SK-N-MC (cell line): ENCODE measurements around the gene PLEKHJ1.

Experiments used
- EZH2 ChIP-seq: fragments of 200-600 bp; sonication (generic); IDR thresholded peaks from one replicate; pipeline ENCODE4 v1.6.1; 2017; ENCODE audit warnings: antibody characterized with exemption
- POLR2AphosphoS5 ChIP-seq: IDR thresholded peaks from 2 replicates; pipeline ENCODE4 v1.6.1; 2012; ENCODE audit warnings: mild to moderate bottlenecking, low read depth, low read length, borderline replicate concordance

DNA sequence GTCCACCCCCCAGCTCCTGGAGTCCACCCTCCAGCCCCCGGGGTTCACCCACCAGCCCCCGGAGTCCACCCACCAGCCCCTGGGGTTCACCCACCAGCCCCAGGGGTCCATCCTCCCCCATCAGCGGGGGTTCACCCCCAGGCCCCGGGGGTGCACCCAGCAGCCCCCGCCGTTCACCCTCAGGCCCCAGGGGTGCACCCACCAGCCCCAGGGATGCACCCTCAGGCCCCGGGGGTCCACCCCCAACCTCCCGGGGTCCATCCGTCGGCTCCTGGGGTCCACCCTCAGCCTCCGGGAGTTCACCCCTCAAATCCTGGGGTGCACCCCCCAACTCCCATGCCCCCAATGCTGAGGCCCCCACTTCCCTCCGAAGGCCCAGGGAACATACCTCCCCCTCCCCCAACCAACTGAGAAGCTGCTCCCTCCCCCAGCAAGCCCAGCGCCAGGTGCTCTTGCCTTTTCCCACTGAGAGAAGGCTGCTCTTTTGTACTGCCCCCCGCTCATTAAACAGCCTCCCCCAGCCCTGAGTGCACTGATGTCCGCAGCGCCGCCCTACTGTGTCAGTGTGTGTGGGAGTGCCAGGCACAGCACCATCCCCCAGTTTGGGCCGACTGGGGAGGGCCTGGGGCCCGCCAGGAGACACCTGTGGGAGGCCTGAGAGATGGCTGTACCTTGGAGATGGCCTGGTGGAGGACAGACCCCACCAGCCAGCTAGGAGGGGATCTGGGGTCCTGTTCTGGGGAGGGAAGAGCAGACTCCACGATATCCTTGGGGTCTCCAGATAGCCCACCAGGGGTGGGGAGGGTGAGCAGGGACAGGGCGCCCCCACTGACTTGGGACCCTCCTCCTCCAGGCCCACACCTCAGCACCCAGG is 12.2 kb upstream of the PLEKHJ1 start:
- TF ChIP-seq POLR2AphosphoS5 (no peak), EZH2 (no peak)
